IMR-90 (cell line): ENCODE results near the gene ZNF518B. TPM values are rescaled to one million over a fixed set of nuclear protein-coding genes. Genes with fewer than 3 reads are reported as not detected.

Experiments used
- ATAC-seq: fragments of 200-7000 bp; cut with Tn5 transposase; 2 replicates; pipeline ENCODE4 v1.9.1; 2020; ENCODE audit warnings: low read depth, mild to moderate bottlenecking, moderate library complexity
- BruUV-seq: library from RNA; stranded (reverse); fragments of 400-500 nt; replicated peaks from 2 replicates; lab custom pipeline; 2021; lab: Mats Ljungman, UMichigan
- CTCF ChIA-PET: fragments of 300-600 bp; formaldehyde crosslinking; extraction: SDS; loops from one replicate; lab custom pipeline; 2021; ENCODE audit warnings: antibody characterized with exemption; lab: Yijun Ruan, JAX
- POLR2A ChIA-PET: fragments of 300-600 bp; sonication (Branson Sonifier 250); formaldehyde crosslinking; loops from one replicate; lab custom pipeline; 2022; ENCODE audit warnings: antibody characterized with exemption; ENCODE audit not compliant: unreplicated experiment; lab: Charles Lee
- DNase-seq: peaks from one replicate; pipeline ENCODE4 v3.0.0; 2013
- H2AFZ ChIP-seq: replicated peaks from 2 replicates; pipeline ENCODE3; 2013; ENCODE audit warnings: low read length, mild to moderate bottlenecking; ENCODE audit not compliant: poor library complexity
- H2AK5ac ChIP-seq: 2 replicates; pipeline ENCODE4 v1.6.1; 2013; ENCODE audit warnings: low read depth, low read length, inconsistent platforms
- H2AK9ac ChIP-seq: replicated peaks from 2 replicates; pipeline ENCODE3; 2013; ENCODE audit warnings: mild to moderate bottlenecking, low read depth, low read length, moderate library complexity; ENCODE audit not compliant: poor library complexity
- H2BK120ac ChIP-seq: 2 replicates; pipeline ENCODE4 v1.6.1; 2013; ENCODE audit warnings: low read depth, low read length, inconsistent platforms
- H2BK15ac ChIP-seq: 3 replicates; pipeline ENCODE4 v1.6.1; 2013; ENCODE audit warnings: low read depth, low read length, inconsistent platforms
- H2BK20ac ChIP-seq: 2 replicates; pipeline ENCODE4 v1.6.1; 2013; ENCODE audit warnings: low read depth, mild to moderate bottlenecking, inconsistent platforms, low read length, moderate library complexity
- H2BK5ac ChIP-seq: 2 replicates; pipeline ENCODE4 v1.6.1; 2013; ENCODE audit warnings: mild to moderate bottlenecking, low read depth, low read length, inconsistent platforms; ENCODE audit not compliant: poor library complexity, severe bottlenecking
- H3K14ac ChIP-seq: replicated peaks from 2 replicates; pipeline ENCODE4 v1.6.1; 2013; ENCODE audit warnings: low read depth, low read length, inconsistent platforms
- H3K18ac ChIP-seq: 2 replicates; pipeline ENCODE4 v1.6.1; 2013; ENCODE audit warnings: low read depth, low read length, control low read depth
- H3K23ac ChIP-seq: 2 replicates; pipeline ENCODE4 v1.6.1; 2013; ENCODE audit warnings: low read depth, low read length, inconsistent platforms
- H3K27ac ChIP-seq: 2 replicates; pipeline ENCODE4 v1.5.1; 2013; ENCODE audit warnings: mild to moderate bottlenecking, control low read depth, low read length; ENCODE audit not compliant: insufficient read depth
- H3K27me3 ChIP-seq: 2 replicates; pipeline ENCODE4 v1.6.1; 2013; ENCODE audit warnings: low read length; ENCODE audit not compliant: control insufficient read depth, insufficient read depth
- H3K36me3 ChIP-seq: 2 replicates; pipeline ENCODE4 v1.6.1; 2013; ENCODE audit warnings: low read length, mixed read lengths; ENCODE audit not compliant: control insufficient read depth, insufficient read depth
- H3K4ac ChIP-seq: 2 replicates; pipeline ENCODE4 v1.6.1; 2013; ENCODE audit warnings: low read depth, low read length, inconsistent platforms
- H3K4me1 ChIP-seq: 2 replicates; pipeline ENCODE4 v1.6.1; 2013; ENCODE audit warnings: low read length, mixed read lengths; ENCODE audit not compliant: control insufficient read depth, insufficient read depth
- H3K4me2 ChIP-seq: 2 replicates; pipeline ENCODE4 v1.6.1; 2013; ENCODE audit warnings: low read depth, mild to moderate bottlenecking, control low read depth, low read length, moderate library complexity
- H3K4me3 ChIP-seq: 2 replicates; pipeline ENCODE4 v1.5.1; 2013; ENCODE audit warnings: low read depth, mild to moderate bottlenecking, control low read depth, low read length, moderate library complexity; ENCODE audit not compliant: insufficient read depth
- H3K56ac ChIP-seq: 2 replicates; pipeline ENCODE4 v1.6.1; 2013; ENCODE audit warnings: low read length, inconsistent platforms; ENCODE audit not compliant: insufficient read depth; ENCODE audit errors: extremely low read depth
- H3K79me1 ChIP-seq, 2 experiments: 2 replicates each; pipeline ENCODE4 v1.6.1; 2013; ENCODE audit warnings: low read length in 2 of 2, inconsistent platforms in 1 of 2, low read depth in 1 of 2
- H3K9ac ChIP-seq: 2 replicates; pipeline ENCODE4 v1.6.1; 2013; ENCODE audit warnings: low read depth, low read length, control low read depth
- H3K9me1 ChIP-seq: 2 replicates; pipeline ENCODE4 v1.6.1; 2013; ENCODE audit warnings: low read length, inconsistent platforms; ENCODE audit not compliant: insufficient read depth
- H3K9me3 ChIP-seq: 2 replicates; pipeline ENCODE4 v1.6.1; 2013; ENCODE audit warnings: low read length; ENCODE audit not compliant: control insufficient read depth, insufficient read depth
- H4K20me1 ChIP-seq: 2 replicates; pipeline ENCODE4 v1.6.1; 2013; ENCODE audit warnings: low read length, inconsistent platforms; ENCODE audit not compliant: insufficient read depth
- H4K5ac ChIP-seq: 2 replicates; pipeline ENCODE4 v1.6.1; 2013; ENCODE audit warnings: mild to moderate bottlenecking, low read depth, low read length, control low read depth
- H4K8ac ChIP-seq, 2 experiments: 2 replicates each; pipeline ENCODE4 v1.6.1; 2013; ENCODE audit warnings: low read depth in 2 of 2, low read length in 2 of 2, control low read depth in 1 of 2, inconsistent platforms in 1 of 2
- H4K91ac ChIP-seq: 2 replicates; pipeline ENCODE4 v1.6.1; 2013; ENCODE audit warnings: low read depth, low read length, inconsistent platforms; ENCODE audit not compliant: insufficient read depth
- BHLHE40 ChIP-seq: fragments of 150-350 bp; IDR thresholded peaks from 2 replicates; pipeline ENCODE4 v1.6.1; 2016; ENCODE audit warnings: mild to moderate bottlenecking, low read depth, low read length
- CEBPB ChIP-seq: IDR thresholded peaks from 2 replicates; pipeline ENCODE4 v1.6.1; 2012; ENCODE audit warnings: low read depth, low read length, improper control_type of control experiment
- MAZ ChIP-seq: IDR thresholded peaks from 2 replicates; pipeline ENCODE4 v1.6.1; 2012; ENCODE audit warnings: low read depth, mild to moderate bottlenecking, low read length, improper control_type of control experiment, moderate library complexity, borderline replicate concordance
- NFE2L2 ChIP-seq: fragments of 150-350 bp; IDR thresholded peaks from 2 replicates; pipeline ENCODE4 v1.6.1; 2016; ENCODE audit warnings: low read depth, mild to moderate bottlenecking, low read length
- RFX5 ChIP-seq: IDR thresholded peaks from 2 replicates; pipeline ENCODE4 v1.8.0; 2012; ENCODE audit warnings: low read depth, mild to moderate bottlenecking, low read length, moderate library complexity
- WGBS, 2 experiments: methylation state at CpG; one replicate each; pipeline versions ENCODE4 v1.1.5 to v1.1.7; 2013; ENCODE audit warnings: missing lambda C conversion rate in 2 of 2; ENCODE audit not compliant: insufficient read length in 1 of 2; ENCODE audit errors: extremely low coverage in 2 of 2; 5-methylcytosine and 5-hydroxymethylcytosine counted together
- dilution Hi-C: fragments of 300-500 bp; cut with HindIII; formaldehyde crosslinking; loops from one replicate; pipeline ENCODE4 v1.14.3; 2018; ENCODE audit warnings: low sequenced_read_pairs; ENCODE audit not compliant: unreplicated experiment
- in situ Hi-C: fragments of 300-500 bp; cut with MboI; formaldehyde crosslinking; loops from 3 replicates; pipeline ENCODE4 v1.14.3; 2019; ENCODE audit warnings: low sequenced_read_pairs, inconsistent platforms, mixed read lengths
- intact Hi-C: fragments of 100-400 bp; cut with micrococcal nuclease; formaldehyde crosslinking; loops from 2 replicates; pipeline ENCODE4 v1.10.0; 2022
- polyA plus RNA-seq, 3 experiments: library from polyadenylated mRNA; depleted of rRNA; stranded (reverse); fragments of >200 nt; gene quantifications; 2 replicates each; pipeline ENCODE4 v1.2.3, GENCODE V29; 2012; ENCODE audit warnings: low replicate concordance in 1 of 3
- total RNA-seq: library from RNA; depleted of rRNA; stranded (reverse); fragments of >200 nt; gene quantifications from 2 replicates; pipeline ENCODE4 v1.2.3, GENCODE V29; 2012
- TF ChIP-seq, protein P1 (sequence below): fragments of 150-350 bp; IDR thresholded peaks from 2 replicates; pipeline ENCODE4 v1.6.1; 2016; ENCODE audit warnings: low read depth, mild to moderate bottlenecking, low read length, moderate library complexity, borderline replicate concordance

The ZNF518B gene
- total and polyA plus RNA-seq, 2 of the 4 experiments (the other 2 are of a cell fraction): 7.3 to 56.8 TPM

GRCh38 chr4:10491401-10491800 is 34.2 kb upstream of the ZNF518B start:
- H2AK5ac ChIP-seq: no peak overlapping the region
- WGBS, 2 experiments: 60% methylated on average over 1 of the region's 3 CpGs; no CpG with 5 or more reads in 1 of the 2 experiments
- dilution Hi-C loops (no loop called here), intact Hi-C loops (no loop called here), in situ Hi-C loops (no loop called here)
- H3K4me1 ChIP-seq: no peaks in the 10 kb centered on the region
- no peak overlapping the region for H4K5ac ChIP-seq
- H3K18ac ChIP-seq: no peak overlapping the region
- ChIA-PET POLR2A (no interaction called here), CTCF (no interaction called here)
- H3K27ac ChIP-seq: no peak overlapping the region
- H2BK120ac ChIP-seq: no peak overlapping the region
- no peak overlapping the region for H3K56ac ChIP-seq
- no peak for ATAC-seq
- H3K79me1 ChIP-seq: no peaks in the 10 kb centered on the region
- H3K4me3 ChIP-seq: no peak overlapping the region
- no peaks in the 10 kb centered on the region for H3K36me3 ChIP-seq
- no peaks in the 10 kb centered on the region for H4K20me1 ChIP-seq
- no peak overlapping the region for H3K9ac ChIP-seq
- no peak for TF ChIP-seq MAZ
- no peak for TF ChIP-seq NFE2L2
- TF ChIP-seq, protein P1, sequence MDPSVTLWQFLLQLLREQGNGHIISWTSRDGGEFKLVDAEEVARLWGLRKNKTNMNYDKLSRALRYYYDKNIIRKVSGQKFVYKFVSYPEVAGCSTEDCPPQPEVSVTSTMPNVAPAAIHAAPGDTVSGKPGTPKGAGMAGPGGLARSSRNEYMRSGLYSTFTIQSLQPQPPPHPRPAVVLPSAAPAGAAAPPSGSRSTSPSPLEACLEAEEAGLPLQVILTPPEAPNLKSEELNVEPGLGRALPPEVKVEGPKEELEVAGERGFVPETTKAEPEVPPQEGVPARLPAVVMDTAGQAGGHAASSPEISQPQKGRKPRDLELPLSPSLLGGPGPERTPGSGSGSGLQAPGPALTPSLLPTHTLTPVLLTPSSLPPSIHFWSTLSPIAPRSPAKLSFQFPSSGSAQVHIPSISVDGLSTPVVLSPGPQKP: no peak
- no peak for TF ChIP-seq BHLHE40
- no peak for TF ChIP-seq RFX5
- TF ChIP-seq CEBPB: no peak
- no peak overlapping the region for H2AFZ ChIP-seq
- no peak overlapping the region for H4K91ac ChIP-seq
- no peak overlapping the region for H3K23ac ChIP-seq
- no peak overlapping the region for H3K14ac ChIP-seq
- no peak overlapping the region for H2BK20ac ChIP-seq
- H3K27me3 ChIP-seq: no peaks in the 10 kb centered on the region
- no TSS peak for BruUV-seq
- H3K4me2 ChIP-seq: no peak overlapping the region
- DNase-seq: no peak
- no peaks in the 10 kb centered on the region for H3K9me3 ChIP-seq
- no peak overlapping the region for H2BK5ac ChIP-seq
- H4K8ac ChIP-seq: no peak overlapping the region
- H3K9me1 ChIP-seq: no peaks in the 10 kb centered on the region
- no peak overlapping the region for H2BK15ac ChIP-seq
- no peak overlapping the region for H2AK9ac ChIP-seq
- no peak overlapping the region for H3K4ac ChIP-seq
